Parathyroid adenoma (tissue), 2 donors: ENCODE data around the gene CDH4.
"Not testable (repeated sequence)": the region's sequence is repeated elsewhere in the genome, so short reads cannot be mapped to it uniquely, and the experiment has no call there.

Source experiments
- H2AFZ ChIP-seq: fragments of 300-600 bp; sonication (generic); one replicate; pipeline ENCODE4 v1.7.0; 2017; ENCODE audit warnings: antibody characterized with exemption, mild to moderate bottlenecking
- H3K27ac ChIP-seq: fragments of 300-600 bp; sonication (generic); one replicate; pipeline ENCODE4 v1.7.0; 2017
- H3K27me3 ChIP-seq: fragments of 300-600 bp; sonication (generic); one replicate; pipeline ENCODE4 v1.7.0; 2017; ENCODE audit warnings: low read length; ENCODE audit not compliant: control insufficient read depth, insufficient read depth
- H3K36me3 ChIP-seq: fragments of 300-600 bp; sonication (generic); one replicate; pipeline ENCODE4 v1.7.0; 2017; ENCODE audit warnings: low read length; ENCODE audit not compliant: control insufficient read depth, insufficient read depth
- H3K4me1 ChIP-seq: fragments of 300-600 bp; sonication (generic); one replicate; pipeline ENCODE4 v1.7.0; 2017; ENCODE audit warnings: control low read depth
- H3K4me2 ChIP-seq: fragments of 300-600 bp; sonication (generic); one replicate; pipeline ENCODE4 v1.7.0; 2017; ENCODE audit warnings: low read length
- H3K4me3 ChIP-seq: fragments of 300-600 bp; sonication (generic); one replicate; pipeline ENCODE4 v1.7.0; 2017; ENCODE audit warnings: low read depth, low read length
- H3K79me2 ChIP-seq: fragments of 300-600 bp; sonication (generic); one replicate; pipeline ENCODE4 v1.7.0; 2017; ENCODE audit warnings: control low read depth
- H3K9ac ChIP-seq: fragments of 300-600 bp; sonication (generic); one replicate; pipeline ENCODE4 v1.7.0; 2017; ENCODE audit warnings: mild to moderate bottlenecking
- H3K9me3 ChIP-seq: fragments of 300-600 bp; sonication (generic); one replicate; pipeline ENCODE4 v1.7.0; 2017; ENCODE audit warnings: low read length; ENCODE audit not compliant: control insufficient read depth
- TF ChIP-seq, protein P1 (sequence below): fragments of 300-600 bp; sonication (generic); IDR thresholded peaks from one replicate; pipeline ENCODE4 v1.7.0; 2017; ENCODE audit warnings: antibody characterized with exemption, mild to moderate bottlenecking
- donor health status: primary hyperparathyroidism.

CDH4 gene

GRCh38 chr20:61983965-61984364 lies 731.9 kb downstream of the CDH4 start:
- Histone ChIP-seq H3K27ac (no peak overlapping the region), H3K79me2 (peaks cover 13% of the 10 kb centered on the region), H3K9me3 (no peaks in the 10 kb centered on the region), H2AFZ (no peak overlapping the region), H3K4me2 (no peak overlapping the region), H3K4me1 (no peaks in the 10 kb centered on the region), H3K4me3 (no peak overlapping the region), H3K9ac (no peak overlapping the region), H3K27me3 (no peaks in the 10 kb centered on the region), H3K36me3 (no peaks in the 10 kb centered on the region)
- TF ChIP-seq, protein P1, sequence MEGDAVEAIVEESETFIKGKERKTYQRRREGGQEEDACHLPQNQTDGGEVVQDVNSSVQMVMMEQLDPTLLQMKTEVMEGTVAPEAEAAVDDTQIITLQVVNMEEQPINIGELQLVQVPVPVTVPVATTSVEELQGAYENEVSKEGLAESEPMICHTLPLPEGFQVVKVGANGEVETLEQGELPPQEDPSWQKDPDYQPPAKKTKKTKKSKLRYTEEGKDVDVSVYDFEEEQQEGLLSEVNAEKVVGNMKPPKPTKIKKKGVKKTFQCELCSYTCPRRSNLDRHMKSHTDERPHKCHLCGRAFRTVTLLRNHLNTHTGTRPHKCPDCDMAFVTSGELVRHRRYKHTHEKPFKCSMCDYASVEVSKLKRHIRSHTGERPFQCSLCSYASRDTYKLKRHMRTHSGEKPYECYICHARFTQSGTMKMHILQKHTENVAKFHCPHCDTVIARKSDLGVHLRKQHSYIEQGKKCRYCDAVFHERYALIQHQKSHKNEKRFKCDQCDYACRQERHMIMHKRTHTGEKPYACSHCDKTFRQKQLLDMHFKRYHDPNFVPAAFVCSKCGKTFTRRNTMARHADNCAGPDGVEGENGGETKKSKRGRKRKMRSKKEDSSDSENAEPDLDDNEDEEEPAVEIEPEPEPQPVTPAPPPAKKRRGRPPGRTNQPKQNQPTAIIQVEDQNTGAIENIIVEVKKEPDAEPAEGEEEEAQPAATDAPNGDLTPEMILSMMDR: no peak

DNA sequence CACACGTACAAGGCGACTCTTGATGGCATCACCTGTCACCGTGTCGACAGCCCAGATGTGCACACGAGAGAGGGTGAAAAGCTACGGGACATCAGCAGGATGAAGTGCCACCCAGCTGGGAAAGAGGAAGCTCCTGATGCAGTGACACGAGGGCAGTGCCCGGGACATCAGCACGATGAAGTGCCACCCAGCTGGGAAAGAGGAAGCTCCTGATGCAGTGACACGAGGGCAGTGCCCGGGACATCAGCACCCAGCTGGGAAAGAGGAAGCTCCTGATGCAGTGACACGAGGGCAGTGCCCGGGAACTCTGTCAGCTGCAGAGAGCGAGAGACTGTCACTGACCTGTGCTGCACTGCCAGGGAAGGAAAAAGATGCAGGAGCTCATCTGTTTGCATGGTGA lies 732.4 kb downstream of the CDH4 start:
- not testable (repeated sequence) for H3K4me2 ChIP-seq, H3K9me3 ChIP-seq, H3K9ac ChIP-seq, H2AFZ ChIP-seq, H3K27ac ChIP-seq, H3K36me3 ChIP-seq, H3K4me3 ChIP-seq, H3K27me3 ChIP-seq, H3K4me1 ChIP-seq
- H3K79me2 ChIP-seq: peaks cover 13% of the 10 kb centered on the region

DNA sequence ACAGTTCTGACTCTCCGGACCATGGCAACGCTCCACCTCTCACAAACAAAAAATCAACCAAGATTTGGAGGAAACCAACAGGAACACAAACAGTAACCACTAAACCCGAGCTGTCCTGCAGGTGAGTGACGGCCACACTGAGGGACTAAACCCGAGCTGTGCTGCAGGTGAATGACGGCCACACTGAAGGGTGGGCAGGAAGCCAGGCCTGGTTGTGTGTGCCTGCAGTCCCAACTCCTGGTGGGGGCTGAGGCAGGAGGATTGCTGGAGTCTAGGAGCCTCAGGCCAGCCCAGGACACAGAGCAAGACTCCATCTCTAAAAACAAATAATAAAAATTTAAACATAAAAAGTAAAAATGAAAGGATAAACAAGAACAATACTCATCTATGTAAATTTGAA lies 733.0 kb downstream of the CDH4 start:
- H3K79me2 ChIP-seq: peaks cover 13% of the 10 kb centered on the region
- no peaks in the 10 kb centered on the region for H3K27me3 ChIP-seq
- no peaks in the 10 kb centered on the region for H3K36me3 ChIP-seq
- no peaks in the 10 kb centered on the region for H3K4me1 ChIP-seq
- H3K9ac ChIP-seq: no peak overlapping the region
- no peak overlapping the region for H3K27ac ChIP-seq
- H2AFZ ChIP-seq: no peak overlapping the region
- H3K4me2 ChIP-seq: no peak overlapping the region
- TF ChIP-seq, protein P1: no peak
- H3K9me3 ChIP-seq: no peaks in the 10 kb centered on the region
- no peak overlapping the region for H3K4me3 ChIP-seq

DNA sequence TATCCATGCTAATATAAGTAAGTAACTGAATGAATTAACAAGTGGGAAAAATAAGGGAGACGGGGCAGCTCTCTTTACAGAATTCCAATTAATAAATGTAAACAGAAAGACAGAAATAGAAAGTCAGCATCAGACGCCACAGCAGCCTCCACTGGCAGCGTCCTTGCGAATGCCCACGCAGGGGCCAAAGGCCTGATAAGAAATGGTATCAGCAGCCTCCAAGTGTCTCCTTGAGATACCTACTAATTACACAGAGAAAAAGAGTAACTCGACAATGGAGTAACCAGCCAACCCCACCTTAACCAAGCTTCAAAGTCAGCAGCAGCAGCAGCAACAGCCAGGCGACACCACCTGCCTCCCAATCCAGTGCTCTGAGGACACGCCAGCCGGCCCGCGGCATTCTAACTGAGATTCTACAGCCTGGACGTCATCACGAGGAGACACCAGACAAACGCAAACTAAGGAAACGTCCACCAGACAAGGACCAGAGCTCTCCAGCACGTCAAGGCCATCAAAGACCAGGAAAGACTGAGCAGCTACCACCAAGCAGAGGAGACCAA lies 734.8 kb downstream of the CDH4 start:
- Histone ChIP-seq H3K9me3 (no peaks in the 10 kb centered on the region), H3K9ac (no peak overlapping the region), H3K27ac (no peak overlapping the region), H2AFZ (no peak overlapping the region), H3K36me3 (no peaks in the 10 kb centered on the region), H3K4me1 (no peaks in the 10 kb centered on the region), H3K79me2 (peaks cover 9% of the 10 kb centered on the region), H3K4me3 (no peak overlapping the region), H3K27me3 (no peaks in the 10 kb centered on the region), H3K4me2 (no peak overlapping the region)
- TF ChIP-seq, protein P1: no peak

GRCh38 chr20:61988665-61989064 lies 736.6 kb downstream of the CDH4 start:
- Histone ChIP-seq H3K4me3 (no peak overlapping the region), H2AFZ (no peak overlapping the region), H3K36me3 (no peaks in the 10 kb centered on the region), H3K9ac (no peak overlapping the region), H3K79me2 (peaks cover 4% of the 10 kb centered on the region), H3K9me3 (no peaks in the 10 kb centered on the region), H3K27ac (no peak overlapping the region), H3K27me3 (no peaks in the 10 kb centered on the region), H3K4me2 (no peak overlapping the region), H3K4me1 (no peaks in the 10 kb centered on the region)
- TF ChIP-seq, protein P1: no peak
